ENCODE results near the gene TUBA4B.

DNA sequence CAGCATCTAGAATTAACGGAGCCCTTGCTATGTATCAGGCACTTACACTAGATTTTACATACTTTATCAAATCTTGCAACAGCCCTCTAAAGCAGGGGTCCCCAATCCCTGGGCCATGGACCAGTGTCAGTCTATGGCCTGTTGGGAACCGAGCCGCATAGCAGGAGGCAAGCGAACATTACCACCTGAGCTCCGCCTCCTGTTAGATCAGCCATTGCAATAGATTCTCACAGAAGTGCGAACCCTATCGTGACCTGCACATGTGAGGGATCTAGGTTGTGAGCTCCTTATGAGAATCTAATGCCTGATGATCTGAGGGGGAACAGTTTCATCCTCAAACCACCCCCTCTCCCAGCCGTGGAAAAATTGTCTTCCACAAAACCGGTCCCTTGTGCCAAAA lies 39.6 kb downstream of the TUBA4B start:
- no peak for TF ChIP-seq EZH2phosphoT487 (IDR thresholded peaks at IDR 0.05; ENCODE audit: insufficient read depth, low read depth)
- TF ChIP-seq EZH2 (IDR thresholded peaks at IDR 0.05; ENCODE audit: insufficient read depth, poor library complexity, severe bottlenecking): no peak

Measured in GM23248 (cell line).